Measurements from ENCODE around the gene IPO9.

The IPO9 gene

DNA sequence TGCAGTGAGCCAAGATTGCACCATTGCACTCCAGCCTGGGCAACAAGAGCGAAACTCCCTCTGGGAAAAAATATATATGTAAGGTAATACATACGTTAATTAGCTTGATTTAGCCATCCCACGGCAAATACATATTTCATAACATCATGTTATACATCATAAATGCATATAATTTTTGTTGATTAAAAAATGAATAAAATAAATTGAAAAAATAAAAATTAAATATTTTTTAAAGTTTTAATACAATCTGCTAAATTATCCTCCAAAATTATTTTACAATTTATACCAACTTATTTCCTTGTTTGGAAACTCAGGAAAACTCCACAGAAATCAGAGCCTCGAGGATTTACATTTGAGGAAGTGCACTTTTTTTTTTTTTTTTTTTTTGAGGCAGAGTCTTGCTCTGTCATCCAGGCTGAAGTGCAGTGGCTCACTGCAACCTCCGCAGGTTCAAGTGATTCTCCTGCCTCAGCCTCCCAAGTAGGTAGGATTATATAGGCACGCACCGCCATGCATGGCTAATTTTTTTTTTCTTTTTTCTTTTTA is 12.6 kb upstream of the IPO9 start:
- no peak for TF ChIP-seq ZFP30 (CRISPR knock-in tag; IDR thresholded peaks at IDR 0.05)
- TF ChIP-seq, protein P1, sequence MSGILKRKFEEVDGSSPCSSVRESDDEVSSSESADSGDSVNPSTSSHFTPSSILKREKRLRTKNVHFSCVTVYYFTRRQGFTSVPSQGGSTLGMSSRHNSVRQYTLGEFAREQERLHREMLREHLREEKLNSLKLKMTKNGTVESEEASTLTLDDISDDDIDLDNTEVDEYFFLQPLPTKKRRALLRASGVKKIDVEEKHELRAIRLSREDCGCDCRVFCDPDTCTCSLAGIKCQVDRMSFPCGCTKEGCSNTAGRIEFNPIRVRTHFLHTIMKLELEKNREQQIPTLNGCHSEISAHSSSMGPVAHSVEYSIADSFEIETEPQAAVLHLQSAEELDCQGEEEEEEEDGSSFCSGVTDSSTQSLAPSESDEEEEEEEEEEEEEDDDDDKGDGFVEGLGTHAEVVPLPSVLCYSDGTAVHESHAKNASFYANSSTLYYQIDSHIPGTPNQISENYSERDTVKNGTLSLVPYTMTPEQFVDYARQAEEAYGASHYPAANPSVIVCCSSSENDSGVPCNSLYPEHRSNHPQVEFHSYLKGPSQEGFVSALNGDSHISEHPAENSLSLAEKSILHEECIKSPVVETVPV (CRISPR knock-in tag; IDR thresholded peaks at IDR 0.05): no peak
- TF ChIP-seq ZNF8 (CRISPR knock-in tag; IDR thresholded peaks at IDR 0.05): no peak
- TF ChIP-seq ESRRG (CRISPR knock-in tag; IDR thresholded peaks at IDR 0.05): no peak
- TF ChIP-seq ISL1 (CRISPR knock-in tag; IDR thresholded peaks at IDR 0.05): no peak
- no peak for TF ChIP-seq ZC3H10 (CRISPR knock-in tag; IDR thresholded peaks at IDR 0.05)
- TF ChIP-seq, protein P2, sequence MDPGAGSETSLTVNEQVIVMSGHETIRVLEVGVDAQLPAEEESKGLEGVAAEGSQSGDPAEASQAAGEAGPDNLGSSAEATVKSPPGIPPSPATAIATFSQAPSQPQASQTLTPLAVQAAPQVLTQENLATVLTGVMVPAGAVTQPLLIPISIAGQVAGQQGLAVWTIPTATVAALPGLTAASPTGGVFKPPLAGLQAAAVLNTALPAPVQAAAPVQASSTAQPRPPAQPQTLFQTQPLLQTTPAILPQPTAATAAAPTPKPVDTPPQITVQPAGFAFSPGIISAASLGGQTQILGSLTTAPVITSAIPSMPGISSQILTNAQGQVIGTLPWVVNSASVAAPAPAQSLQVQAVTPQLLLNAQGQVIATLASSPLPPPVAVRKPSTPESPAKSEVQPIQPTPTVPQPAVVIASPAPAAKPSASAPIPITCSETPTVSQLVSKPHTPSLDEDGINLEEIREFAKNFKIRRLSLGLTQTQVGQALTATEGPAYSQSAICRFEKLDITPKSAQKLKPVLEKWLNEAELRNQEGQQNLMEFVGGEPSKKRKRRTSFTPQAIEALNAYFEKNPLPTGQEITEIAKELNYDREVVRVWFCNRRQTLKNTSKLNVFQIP (CRISPR knock-in tag; IDR thresholded peaks at IDR 0.05; ENCODE audit: borderline replicate concordance, low read depth): no peak
- no peak for TF ChIP-seq ZFP3 (CRISPR knock-in tag; IDR thresholded peaks at IDR 0.05)

DNA sequence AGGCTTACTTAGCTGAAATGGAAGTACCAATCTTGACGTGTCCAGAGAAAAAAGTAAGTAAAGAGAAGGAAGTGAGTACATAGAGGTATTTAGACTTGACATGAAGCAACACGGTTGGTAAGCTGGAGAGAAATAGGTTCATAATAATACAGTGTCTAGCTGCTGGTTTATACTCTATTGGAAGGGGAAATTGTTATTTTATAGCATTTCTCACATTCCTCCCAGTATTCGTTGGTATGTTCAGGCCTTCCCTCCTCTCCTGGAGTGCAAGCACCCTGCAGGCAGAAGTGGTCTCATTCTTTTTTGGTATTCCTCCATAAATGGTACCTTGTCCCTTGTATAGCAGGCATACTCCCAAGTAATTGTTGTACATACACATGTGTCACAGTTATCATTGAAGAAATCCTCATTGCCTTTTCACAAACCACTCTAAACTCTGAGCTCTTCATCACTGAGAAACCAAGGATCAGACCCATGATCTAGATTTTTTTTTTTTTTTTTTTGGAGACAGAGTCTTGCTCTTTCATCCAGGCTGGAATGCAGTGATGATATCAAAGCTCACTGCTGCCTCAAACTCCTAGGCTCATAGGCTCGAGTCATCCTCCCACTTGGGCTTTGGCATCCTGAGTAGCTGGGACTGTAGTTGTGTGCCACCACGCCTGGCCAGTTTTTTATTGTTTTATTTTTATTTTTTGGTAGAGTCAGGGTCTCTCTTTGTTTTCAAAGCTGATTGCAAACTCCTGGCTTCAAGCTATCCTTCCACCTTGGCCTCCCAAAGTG is 9.8 kb upstream of the IPO9 start:
- ATAC-seq: no peak
- TF ChIP-seq ZNF8 (CRISPR knock-in tag; IDR thresholded peaks at IDR 0.05) (no peak), ISL1 (CRISPR knock-in tag; IDR thresholded peaks at IDR 0.05) (no peak), TOX (CRISPR knock-in tag; IDR thresholded peaks at IDR 0.05; ENCODE audit: borderline replicate concordance) (no peak)
- TF ChIP-seq, protein P1 (CRISPR knock-in tag; IDR thresholded peaks at IDR 0.05): no peak

More for the DNA sequence above, 12.6 kb upstream of the IPO9 start:
- ATAC-seq: no peak

DNA sequence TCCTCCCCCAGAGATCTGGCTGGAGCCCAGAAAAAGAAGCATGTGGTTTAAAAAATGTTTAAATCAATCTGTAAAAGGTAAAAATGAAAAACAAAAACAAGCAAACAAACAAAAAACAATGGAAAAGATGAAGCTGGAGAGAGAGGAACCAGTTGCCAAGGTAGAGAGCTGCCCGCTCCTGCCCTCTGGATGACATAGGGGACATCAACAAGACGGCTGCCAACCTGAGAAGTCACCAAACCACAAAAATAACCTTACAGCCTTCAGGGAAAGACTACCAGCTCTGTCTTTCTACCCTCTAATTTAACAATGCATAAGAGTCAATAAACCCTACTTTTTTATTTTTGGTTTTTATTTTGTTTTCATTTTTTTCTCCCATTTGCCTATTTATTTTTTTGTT is 8.5 kb upstream of the IPO9 start:
- no peak for TF ChIP-seq RARB (CRISPR knock-in tag; IDR thresholded peaks at IDR 0.05)
- TF ChIP-seq, protein P3, sequence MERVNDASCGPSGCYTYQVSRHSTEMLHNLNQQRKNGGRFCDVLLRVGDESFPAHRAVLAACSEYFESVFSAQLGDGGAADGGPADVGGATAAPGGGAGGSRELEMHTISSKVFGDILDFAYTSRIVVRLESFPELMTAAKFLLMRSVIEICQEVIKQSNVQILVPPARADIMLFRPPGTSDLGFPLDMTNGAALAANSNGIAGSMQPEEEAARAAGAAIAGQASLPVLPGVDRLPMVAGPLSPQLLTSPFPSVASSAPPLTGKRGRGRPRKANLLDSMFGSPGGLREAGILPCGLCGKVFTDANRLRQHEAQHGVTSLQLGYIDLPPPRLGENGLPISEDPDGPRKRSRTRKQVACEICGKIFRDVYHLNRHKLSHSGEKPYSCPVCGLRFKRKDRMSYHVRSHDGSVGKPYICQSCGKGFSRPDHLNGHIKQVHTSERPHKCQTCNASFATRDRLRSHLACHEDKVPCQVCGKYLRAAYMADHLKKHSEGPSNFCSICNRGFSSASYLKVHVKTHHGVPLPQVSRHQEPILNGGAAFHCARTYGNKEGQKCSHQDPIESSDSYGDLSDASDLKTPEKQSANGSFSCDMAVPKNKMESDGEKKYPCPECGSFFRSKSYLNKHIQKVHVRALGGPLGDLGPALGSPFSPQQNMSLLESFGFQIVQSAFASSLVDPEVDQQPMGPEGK (CRISPR knock-in tag; IDR thresholded peaks at IDR 0.05; ENCODE audit: borderline replicate concordance): no peak
- no peak for TF ChIP-seq OSR1 (CRISPR knock-in tag; IDR thresholded peaks at IDR 0.05)
- no peak for TF ChIP-seq PPARA (CRISPR knock-in tag; IDR thresholded peaks at IDR 0.05; ENCODE audit: borderline replicate concordance)
- TF ChIP-seq, protein P4, sequence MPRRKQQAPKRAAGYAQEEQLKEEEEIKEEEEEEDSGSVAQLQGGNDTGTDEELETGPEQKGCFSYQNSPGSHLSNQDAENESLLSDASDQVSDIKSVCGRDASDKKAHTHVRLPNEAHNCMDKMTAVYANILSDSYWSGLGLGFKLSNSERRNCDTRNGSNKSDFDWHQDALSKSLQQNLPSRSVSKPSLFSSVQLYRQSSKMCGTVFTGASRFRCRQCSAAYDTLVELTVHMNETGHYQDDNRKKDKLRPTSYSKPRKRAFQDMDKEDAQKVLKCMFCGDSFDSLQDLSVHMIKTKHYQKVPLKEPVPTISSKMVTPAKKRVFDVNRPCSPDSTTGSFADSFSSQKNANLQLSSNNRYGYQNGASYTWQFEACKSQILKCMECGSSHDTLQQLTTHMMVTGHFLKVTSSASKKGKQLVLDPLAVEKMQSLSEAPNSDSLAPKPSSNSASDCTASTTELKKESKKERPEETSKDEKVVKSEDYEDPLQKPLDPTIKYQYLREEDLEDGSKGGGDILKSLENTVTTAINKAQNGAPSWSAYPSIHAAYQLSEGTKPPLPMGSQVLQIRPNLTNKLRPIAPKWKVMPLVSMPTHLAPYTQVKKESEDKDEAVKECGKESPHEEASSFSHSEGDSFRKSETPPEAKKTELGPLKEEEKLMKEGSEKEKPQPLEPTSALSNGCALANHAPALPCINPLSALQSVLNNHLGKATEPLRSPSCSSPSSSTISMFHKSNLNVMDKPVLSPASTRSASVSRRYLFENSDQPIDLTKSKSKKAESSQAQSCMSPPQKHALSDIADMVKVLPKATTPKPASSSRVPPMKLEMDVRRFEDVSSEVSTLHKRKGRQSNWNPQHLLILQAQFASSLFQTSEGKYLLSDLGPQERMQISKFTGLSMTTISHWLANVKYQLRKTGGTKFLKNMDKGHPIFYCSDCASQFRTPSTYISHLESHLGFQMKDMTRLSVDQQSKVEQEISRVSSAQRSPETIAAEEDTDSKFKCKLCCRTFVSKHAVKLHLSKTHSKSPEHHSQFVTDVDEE (CRISPR knock-in tag; IDR thresholded peaks at IDR 0.05): no peak
- no peak for TF ChIP-seq ZNF565 (CRISPR knock-in tag; conservative IDR thresholded peaks at IDR 0.05; ENCODE audit: low read depth)
- no peak for TF ChIP-seq ARNTL (CRISPR knock-in tag; IDR thresholded peaks at IDR 0.05; ENCODE audit: borderline replicate concordance, low read depth)
- TF ChIP-seq, protein P1 (CRISPR knock-in tag; IDR thresholded peaks at IDR 0.05): no peak
- no peak for TF ChIP-seq ISL1 (CRISPR knock-in tag; IDR thresholded peaks at IDR 0.05)
- TF ChIP-seq TOX (CRISPR knock-in tag; IDR thresholded peaks at IDR 0.05; ENCODE audit: borderline replicate concordance): no peak
- TF ChIP-seq ZFP3 (CRISPR knock-in tag; IDR thresholded peaks at IDR 0.05): no peak
- TF ChIP-seq SNAI2 (CRISPR knock-in tag; IDR thresholded peaks at IDR 0.05): no peak
- TF ChIP-seq ZNF8 (CRISPR knock-in tag; IDR thresholded peaks at IDR 0.05): no peak
- TF ChIP-seq, protein P5, sequence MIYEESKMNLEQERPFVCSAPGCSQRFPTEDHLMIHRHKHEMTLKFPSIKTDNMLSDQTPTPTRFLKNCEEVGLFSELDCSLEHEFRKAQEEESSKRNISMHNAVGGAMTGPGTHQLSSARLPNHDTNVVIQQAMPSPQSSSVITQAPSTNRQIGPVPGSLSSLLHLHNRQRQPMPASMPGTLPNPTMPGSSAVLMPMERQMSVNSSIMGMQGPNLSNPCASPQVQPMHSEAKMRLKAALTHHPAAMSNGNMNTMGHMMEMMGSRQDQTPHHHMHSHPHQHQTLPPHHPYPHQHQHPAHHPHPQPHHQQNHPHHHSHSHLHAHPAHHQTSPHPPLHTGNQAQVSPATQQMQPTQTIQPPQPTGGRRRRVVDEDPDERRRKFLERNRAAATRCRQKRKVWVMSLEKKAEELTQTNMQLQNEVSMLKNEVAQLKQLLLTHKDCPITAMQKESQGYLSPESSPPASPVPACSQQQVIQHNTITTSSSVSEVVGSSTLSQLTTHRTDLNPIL (CRISPR knock-in tag; IDR thresholded peaks at IDR 0.05; ENCODE audit: low read depth): no peak
- no peak for TF ChIP-seq ZFP30 (CRISPR knock-in tag; IDR thresholded peaks at IDR 0.05)
- TF ChIP-seq BACH2 (CRISPR knock-in tag; IDR thresholded peaks at IDR 0.05; ENCODE audit: borderline replicate concordance): no peak
- no peak for TF ChIP-seq ESRRG (CRISPR knock-in tag; IDR thresholded peaks at IDR 0.05)
- TF ChIP-seq, protein P2 (CRISPR knock-in tag; IDR thresholded peaks at IDR 0.05; ENCODE audit: borderline replicate concordance, low read depth): no peak
- ATAC-seq: no peak
